ENCODE results near the gene ZBTB21.

ZBTB21 gene

GRCh38 chr21:42009831-42010506 lies at the start of gene ZBTB21:
Gene ZBTB21, minus strand, starts transcription at chr21:42010360. Its CDS starts 16,265 bp downstream, at chr21:41994095.
- Histone ChIP-seq H3K9ac (ENCODE audit: low read depth in 1 of 2, low read length in 2 of 2) (peak within 1 kb of the TSS; percentile 70 to 81), H3K36me3 (ENCODE audit: control insufficient read depth in 1 of 2, insufficient read depth in 2 of 2, low read length in 2 of 2) (no peaks in the 10 kb centered on the region), H3K9me3 (ENCODE audit: control insufficient read depth in 1 of 2, low read length in 2 of 2) (peaks cover 3 to 4% of the 10 kb centered on the region in 2 donors), H3K27me3 (ENCODE audit: control insufficient read depth in 1 of 2, insufficient read depth in 2 of 2, low read length in 2 of 2) (no peaks in the 10 kb centered on the region), H3K4me3 (ENCODE audit: low read depth in 1 of 2, low read length in 2 of 2) (peak within 1 kb of the TSS; percentile 77 to 80), H3K4me1 (ENCODE audit: control insufficient read depth in 1 of 2, insufficient read depth in 2 of 2, low read length in 2 of 2) (peaks cover 6 to 9% of the 10 kb centered on the region in 2 donors), H3K27ac (ENCODE audit: low read depth, low read length) (peak within 1 kb of the TSS; percentile 99)

- Histone ChIP-seq H3K9me3 (ENCODE audit: control insufficient read depth in 1 of 2, low read length in 2 of 2) (no peaks in the 10 kb centered on the region), H3K9ac (ENCODE audit: low read depth in 1 of 2, low read length in 2 of 2) (no peak overlapping the region), H3K4me1 (ENCODE audit: control insufficient read depth in 1 of 2, insufficient read depth in 2 of 2, low read length in 2 of 2) (peaks cover 61 to 63% of the 10 kb centered on the region in 2 donors), H3K4me3 (ENCODE audit: low read depth in 1 of 2, low read length in 2 of 2) (no peak overlapping the region), H3K27me3 (ENCODE audit: control insufficient read depth in 1 of 2, insufficient read depth in 2 of 2, low read length in 2 of 2) (no peaks in the 10 kb centered on the region), H3K27ac (ENCODE audit: low read depth, low read length) (no peak overlapping the region), H3K36me3 (ENCODE audit: control insufficient read depth in 1 of 2, insufficient read depth in 2 of 2, low read length in 2 of 2) (no peaks in the 10 kb centered on the region)
Observed at GRCh38 chr21:42059721-42060120, 49.6 kb upstream of the ZBTB21 start.

GRCh38 chr21:42059141-42059540 lies 49.0 kb upstream of the ZBTB21 start:
- Histone ChIP-seq H3K9me3 (ENCODE audit: control insufficient read depth in 1 of 2, low read length in 2 of 2) (no peaks in the 10 kb centered on the region), H3K9ac (ENCODE audit: low read depth in 1 of 2, low read length in 2 of 2) (no peak overlapping the region), H3K4me1 (ENCODE audit: control insufficient read depth in 1 of 2, insufficient read depth in 2 of 2, low read length in 2 of 2) (peaks cover 59 to 60% of the 10 kb centered on the region in 2 donors), H3K36me3 (ENCODE audit: control insufficient read depth in 1 of 2, insufficient read depth in 2 of 2, low read length in 2 of 2) (no peaks in the 10 kb centered on the region), H3K27me3 (ENCODE audit: control insufficient read depth in 1 of 2, insufficient read depth in 2 of 2, low read length in 2 of 2) (no peaks in the 10 kb centered on the region), H3K27ac (ENCODE audit: low read depth, low read length) (no peak overlapping the region), H3K4me3 (ENCODE audit: low read depth in 1 of 2, low read length in 2 of 2) (no peak overlapping the region)

- Histone ChIP-seq H3K9ac (ENCODE audit: low read depth in 1 of 2, low read length in 2 of 2) (no peak overlapping the region), H3K27ac (ENCODE audit: low read depth, low read length) (no peak overlapping the region)
Observed at GRCh38 chr21:42058631-42059111, 48.5 kb upstream of the ZBTB21 start.

GRCh38 chr21:42057851-42058437 lies 47.8 kb upstream of the ZBTB21 start:
- Histone ChIP-seq H3K9ac (ENCODE audit: low read depth in 1 of 2, low read length in 2 of 2) (no peak overlapping the region), H3K9me3 (ENCODE audit: control insufficient read depth in 1 of 2, low read length in 2 of 2) (no peaks in the 10 kb centered on the region), H3K27me3 (ENCODE audit: control insufficient read depth in 1 of 2, insufficient read depth in 2 of 2, low read length in 2 of 2) (no peaks in the 10 kb centered on the region), H3K36me3 (ENCODE audit: control insufficient read depth in 1 of 2, insufficient read depth in 2 of 2, low read length in 2 of 2) (no peaks in the 10 kb centered on the region), H3K27ac (ENCODE audit: low read depth, low read length) (peak overlapping the region; percentile 54), H3K4me1 (ENCODE audit: control insufficient read depth in 1 of 2, insufficient read depth in 2 of 2, low read length in 2 of 2) (peaks cover 47 to 48% of the 10 kb centered on the region in 2 donors), H3K4me3 (ENCODE audit: low read depth in 1 of 2, low read length in 2 of 2) (peak overlapping the region in 1 of 2 donors; percentile 42)

More at GRCh38 chr21:42058631-42059111, 48.5 kb upstream of the ZBTB21 start:
- Histone ChIP-seq H3K36me3 (ENCODE audit: control insufficient read depth in 1 of 2, insufficient read depth in 2 of 2, low read length in 2 of 2) (no peaks in the 10 kb centered on the region), H3K27me3 (ENCODE audit: control insufficient read depth in 1 of 2, insufficient read depth in 2 of 2, low read length in 2 of 2) (no peaks in the 10 kb centered on the region), H3K4me1 (ENCODE audit: control insufficient read depth in 1 of 2, insufficient read depth in 2 of 2, low read length in 2 of 2) (peaks cover 54 to 55% of the 10 kb centered on the region in 2 donors), H3K4me3 (ENCODE audit: low read depth in 1 of 2, low read length in 2 of 2) (no peak overlapping the region), H3K9me3 (ENCODE audit: control insufficient read depth in 1 of 2, low read length in 2 of 2) (no peaks in the 10 kb centered on the region)

GRCh38 chr21:42056996-42057689 lies 47.0 kb upstream of the ZBTB21 start:
- Histone ChIP-seq H3K9ac (ENCODE audit: low read depth in 1 of 2, low read length in 2 of 2) (peak overlapping the region; percentile 17 to 47), H3K4me1 (ENCODE audit: control insufficient read depth in 1 of 2, insufficient read depth in 2 of 2, low read length in 2 of 2) (peaks cover 39 to 40% of the 10 kb centered on the region in 2 donors), H3K27ac (ENCODE audit: low read depth, low read length) (peak overlapping the region; percentile 57), H3K27me3 (ENCODE audit: control insufficient read depth in 1 of 2, insufficient read depth in 2 of 2, low read length in 2 of 2) (no peaks in the 10 kb centered on the region), H3K9me3 (ENCODE audit: control insufficient read depth in 1 of 2, low read length in 2 of 2) (no peaks in the 10 kb centered on the region), H3K36me3 (ENCODE audit: control insufficient read depth in 1 of 2, insufficient read depth in 2 of 2, low read length in 2 of 2) (no peaks in the 10 kb centered on the region), H3K4me3 (ENCODE audit: low read depth in 1 of 2, low read length in 2 of 2) (peak overlapping the region; percentile 42 to 43)

GRCh38 chr21:42056468-42056867 lies 46.3 kb upstream of the ZBTB21 start:
- Histone ChIP-seq H3K36me3 (ENCODE audit: control insufficient read depth in 1 of 2, insufficient read depth in 2 of 2, low read length in 2 of 2) (no peaks in the 10 kb centered on the region), H3K27me3 (ENCODE audit: control insufficient read depth in 1 of 2, insufficient read depth in 2 of 2, low read length in 2 of 2) (no peaks in the 10 kb centered on the region), H3K27ac (ENCODE audit: low read depth, low read length) (peak overlapping the region; percentile 57), H3K4me3 (ENCODE audit: low read depth in 1 of 2, low read length in 2 of 2) (peak overlapping the region; percentile 42 to 43), H3K9me3 (ENCODE audit: control insufficient read depth in 1 of 2, low read length in 2 of 2) (no peaks in the 10 kb centered on the region), H3K4me1 (ENCODE audit: control insufficient read depth in 1 of 2, insufficient read depth in 2 of 2, low read length in 2 of 2) (peaks cover 32 to 33% of the 10 kb centered on the region in 2 donors), H3K9ac (ENCODE audit: low read depth in 1 of 2, low read length in 2 of 2) (peak overlapping the region in 1 of 2 donors; percentile 47)

- H3K27me3 ChIP-seq (ENCODE audit: control insufficient read depth in 1 of 2, insufficient read depth in 2 of 2, low read length in 2 of 2), result no peaks in the 10 kb centered on the region
- no peak overlapping the region for H3K4me3 ChIP-seq (ENCODE audit: low read depth in 1 of 2, low read length in 2 of 2)
- no peak overlapping the region for H3K27ac ChIP-seq (ENCODE audit: low read depth, low read length)
- H3K9me3 ChIP-seq (ENCODE audit: control insufficient read depth in 1 of 2, low read length in 2 of 2), result no peaks in the 10 kb centered on the region
- H3K9ac ChIP-seq (ENCODE audit: low read depth in 1 of 2, low read length in 2 of 2), result no peak overlapping the region
- H3K36me3 ChIP-seq (ENCODE audit: control insufficient read depth in 1 of 2, insufficient read depth in 2 of 2, low read length in 2 of 2), result no peaks in the 10 kb centered on the region
- peaks cover 25 to 28% of the 10 kb centered on the region in 2 donors for H3K4me1 ChIP-seq (ENCODE audit: control insufficient read depth in 1 of 2, insufficient read depth in 2 of 2, low read length in 2 of 2)
Observed at GRCh38 chr21:42055425-42055824, 45.3 kb upstream of the ZBTB21 start.

- Histone ChIP-seq H3K27ac (ENCODE audit: low read depth, low read length) (no peak overlapping the region), H3K9me3 (ENCODE audit: control insufficient read depth in 1 of 2, low read length in 2 of 2) (no peaks in the 10 kb centered on the region), H3K4me3 (ENCODE audit: low read depth in 1 of 2, low read length in 2 of 2) (no peak overlapping the region)
Observed at GRCh38 chr21:42051788-42052187, 41.6 kb upstream of the ZBTB21 start.

More at GRCh38 chr21:42051788-42052187, 41.6 kb upstream of the ZBTB21 start:
- no peak overlapping the region for H3K9ac ChIP-seq (ENCODE audit: low read depth in 1 of 2, low read length in 2 of 2)
- no peaks in the 10 kb centered on the region for H3K27me3 ChIP-seq (ENCODE audit: control insufficient read depth in 1 of 2, insufficient read depth in 2 of 2, low read length in 2 of 2)
- no peaks in the 10 kb centered on the region for H3K36me3 ChIP-seq (ENCODE audit: control insufficient read depth in 1 of 2, insufficient read depth in 2 of 2, low read length in 2 of 2)
- H3K4me1 ChIP-seq (ENCODE audit: control insufficient read depth in 1 of 2, insufficient read depth in 2 of 2, low read length in 2 of 2), result peaks cover 9% of the 10 kb centered on the region in 2 donors

All from duodenal mucosa (tissue), 2 donors.